Activated CD8-positive, alpha-beta T cell treated with anti-CD3 and anti-CD28 coated beads for 36 hours (primary cell): ENCODE results near the gene NTMT1. TPM values are rescaled to one million over a fixed set of nuclear protein-coding genes. Genes with fewer than 3 reads are reported as not detected.

Source experiments
- ATAC-seq: fragments of 200-7000 bp; cut with Tn5 transposase; one replicate; pipeline ENCODE4 v1.10.0; 2021; ENCODE audit warnings: mild to moderate bottlenecking, moderate library complexity
- CTCF ChIA-PET: fragments of 350-600 bp; sonication (Branson Sonifier 250); formaldehyde crosslinking; loops from one replicate; lab custom pipeline; 2021; ENCODE audit warnings: antibody characterized with exemption; lab: Charles Lee
- POLR2A ChIA-PET: fragments of 350-600 bp; sonication (Branson Sonifier 250); formaldehyde crosslinking; loops from one replicate; lab custom pipeline; 2021; ENCODE audit warnings: antibody characterized with exemption; lab: Charles Lee
- DNase-seq: peaks from one replicate; pipeline ENCODE4 v3.0.0-alpha.2; 2020
- H3K27ac Mint-ChIP-seq: one replicate; pipeline ENCODE4 v1.8.0; 2021; ENCODE audit warnings: mild to moderate bottlenecking, mixed read lengths
- H3K27me3 Mint-ChIP-seq: one replicate; pipeline ENCODE4 v1.8.0; 2021; ENCODE audit warnings: mixed read lengths
- H3K36me3 Mint-ChIP-seq: one replicate; pipeline ENCODE4 v1.8.0; 2021; ENCODE audit warnings: low read depth, mixed read lengths
- H3K4me1 Mint-ChIP-seq: one replicate; pipeline ENCODE4 v1.8.0; 2021; ENCODE audit warnings: low read depth, mixed read lengths
- H3K4me3 Mint-ChIP-seq: one replicate; pipeline ENCODE4 v1.8.0; 2021; ENCODE audit warnings: mild to moderate bottlenecking, moderate library complexity, mixed read lengths
- H3K9me3 Mint-ChIP-seq: one replicate; pipeline ENCODE4 v1.8.0; 2021; ENCODE audit warnings: mixed read lengths
- CTCF ChIP-seq: fragments of 200-600 bp; IDR thresholded peaks from one replicate; pipeline ENCODE4 v1.8.0; 2022; ENCODE audit warnings: antibody characterized with exemption, mild to moderate bottlenecking
- intact Hi-C: fragments of 100-400 bp; cut with micrococcal nuclease; formaldehyde crosslinking; loops from one replicate; pipeline ENCODE4 v1.10.0; 2022
- total RNA-seq, 2 experiments: library from RNA; stranded (reverse); gene quantifications; one replicate each; pipeline ENCODE4 v1.2.3, GENCODE V29; 2021

NTMT1 gene
- total RNA-seq, 2 experiments from 2014 or later: 69.5 to 74.4 TPM

GRCh38 chr9:129581505-129582189 is 44.3 kb upstream of the NTMT1 start:
- CTCF ChIA-PET: interaction anchor here (1.3 to 1.6 kb wide), 3 partner anchors 12 to 439 kb away, joined by 3 to 4 read pairs (median 4); partner anchors contain the start of gene IER5L
- Mint-ChIP-seq H3K4me3 (no peak overlapping the region), H3K9me3 (no peaks in the 10 kb centered on the region), H3K4me1 (peaks cover 61% of the 10 kb centered on the region), H3K27me3 (no peaks in the 10 kb centered on the region), H3K36me3 (no peaks in the 10 kb centered on the region), H3K27ac (no peak overlapping the region)
- POLR2A ChIA-PET: interaction anchor here (0.9 to 1.2 kb wide), 2 partner anchors 9 to 810 kb away, joined by 3 read pairs; no protein-coding TSS in a partner anchor
- ATAC-seq (no peak), DNase-seq (no peak)
- intact Hi-C loops: no loop called here
- TF ChIP-seq CTCF: no peak

GRCh38 chr9:129582855-129583254 is 43.1 kb upstream of the NTMT1 start:
- TF ChIP-seq CTCF: no peak
- H3K36me3 Mint-ChIP-seq: no peaks in the 10 kb centered on the region
- no peaks in the 10 kb centered on the region for H3K9me3 Mint-ChIP-seq
- ChIA-PET CTCF (interaction anchor here (2.1 kb wide), 2 partner anchors 15 to 440 kb away, joined by 6 to 11 read pairs; no protein-coding TSS in a partner anchor), POLR2A (interaction anchor here (0.7 to 1.9 kb wide), 4 partner anchors 10 to 812 kb away, joined by 3 to 5 read pairs (median 3); no protein-coding TSS in a partner anchor)
- peak overlapping the region; percentile 83 for H3K27ac Mint-ChIP-seq
- H3K27me3 Mint-ChIP-seq: no peaks in the 10 kb centered on the region
- intact Hi-C loops: no loop called here
- ATAC-seq: peak; percentile 55
- peaks cover 69% of the 10 kb centered on the region for H3K4me1 Mint-ChIP-seq
- peak; percentile 78 for DNase-seq
- no peak overlapping the region for H3K4me3 Mint-ChIP-seq

GRCh38 chr9:129583308-129584038 is 42.5 kb upstream of the NTMT1 start:
- CTCF ChIA-PET: interaction anchor here (1.2 to 2.8 kb wide), 6 partner anchors 13 to 444 kb away, joined by 3 to 11 read pairs (median 4); no protein-coding TSS in a partner anchor
- Mint-ChIP-seq H3K9me3 (no peaks in the 10 kb centered on the region), H3K36me3 (no peaks in the 10 kb centered on the region), H3K27me3 (no peaks in the 10 kb centered on the region), H3K4me1 (peaks cover 69% of the 10 kb centered on the region), H3K27ac (peak overlapping the region; percentile 83), H3K4me3 (no peak overlapping the region)
- no peak for TF ChIP-seq CTCF
- intact Hi-C loops: no loop called here
- POLR2A ChIA-PET: interaction anchor here (0.6 to 1.9 kb wide), 6 partner anchors 14 to 472 kb away, joined by 3 to 5 read pairs (median 3); partner anchors contain the start of gene PTPA
- DNase-seq: no peak
- ATAC-seq: no peak

- ATAC-seq (peak; percentile 36), DNase-seq (peak; percentile 80)
- Mint-ChIP-seq H3K4me3 (no peak overlapping the region), H3K27ac (peak overlapping the region; percentile 73), H3K27me3 (no peaks in the 10 kb centered on the region), H3K9me3 (no peaks in the 10 kb centered on the region), H3K36me3 (no peaks in the 10 kb centered on the region), H3K4me1 (peaks cover 68% of the 10 kb centered on the region)
- CTCF ChIA-PET: interaction anchor here (1.0 to 2.8 kb wide), 7 partner anchors 12 to 445 kb away, joined by 3 to 11 read pairs (median 3); no protein-coding TSS in a partner anchor
- no peak for TF ChIP-seq CTCF
- POLR2A ChIA-PET: interaction anchor here (0.6 to 1.9 kb wide), 6 partner anchors 23 to 473 kb away, joined by 3 to 5 read pairs (median 3); partner anchors contain the start of gene PTPA
- intact Hi-C loops: no loop called here
These were observed 41.8 kb upstream of the NTMT1 start for GRCh38 chr9:129584136-129584535.
